Uterus (tissue), 4 donors: ENCODE results near the gene USP32. TPM values are rescaled to one million over a fixed set of nuclear protein-coding genes. Genes with fewer than 3 reads are reported as not detected.
"Not testable (repeated sequence)": the region's sequence is repeated elsewhere in the genome, so short reads cannot be mapped to it uniquely, and the experiment has no call there.

Source experiments
- DNase-seq, 2 donors: peaks; one replicate each; pipeline ENCODE4 v3.0.0-alpha.2; 2019 to 2020
- H3K27ac ChIP-seq, 2 donors: fragments of 200-600 bp; sonication (generic); 1 replicate in 1 of 2; 2 replicates in 1 of 2; pipeline ENCODE4 v1.5.1; 2016 to 2018
- H3K27me3 ChIP-seq, 2 donors: fragments of 200-600 bp; sonication (generic); one replicate each; pipeline ENCODE4 v1.5.1; 2018 to 2019; ENCODE audit warnings: control low read depth in 1 of 2
- H3K36me3 ChIP-seq, 2 donors: fragments of 200-600 bp; sonication (generic); one replicate each; pipeline ENCODE4 v1.5.1; 2019; ENCODE audit warnings: control low read depth in 1 of 2
- H3K4me1 ChIP-seq, 2 donors: fragments of 200-600 bp; sonication (generic); one replicate each; pipeline ENCODE4 v1.5.1; 2018 to 2019; ENCODE audit warnings: control low read depth in 1 of 2
- H3K4me3 ChIP-seq, 2 donors: fragments of 200-600 bp; sonication (generic); 1 replicate in 1 of 2; 2 replicates in 1 of 2; pipeline ENCODE4 v1.5.1; 2018 to 2019; ENCODE audit warnings: mild to moderate bottlenecking in 1 of 2
- H3K9me3 ChIP-seq, 2 donors: fragments of 200-600 bp; sonication (generic); one replicate each; pipeline ENCODE4 v1.5.1; 2019; ENCODE audit warnings: control low read depth in 1 of 2
- CTCF ChIP-seq, 4 experiments: fragments of 200-600 bp in 2 of 4; fragments of 450-650 bp in 2 of 4; sonication (generic) in 2 of 4; IDR thresholded peaks; one replicate each; pipeline ENCODE4 v1.5.1; 2016 to 2019; ENCODE audit warnings: antibody characterized with exemption in 4 of 4, mild to moderate bottlenecking in 2 of 4, moderate library complexity in 1 of 4
- POLR2A ChIP-seq, 2 donors: fragments of 450-650 bp; IDR thresholded peaks; one replicate each; pipeline ENCODE4 v1.6.1; 2016; ENCODE audit warnings: antibody characterized with exemption in 2 of 2, mild to moderate bottlenecking in 1 of 2, moderate library complexity in 1 of 2
- intact Hi-C: fragments of 100-400 bp; cut with DNase I; formaldehyde crosslinking; loops from one replicate; pipeline ENCODE4 v1.15.1; 2023; ENCODE audit warnings: low total_unique reads
- total RNA-seq, 4 donors: library from RNA; depleted of rRNA in 3 of 4; stranded (reverse); fragments of >200 nt in 3 of 4; gene quantifications; one replicate each; pipeline versions ENCODE4 v1.1.0 to v1.2.4, GENCODE V29; 2014 to 2023
- donor health status: DM: yes; HTN: yes; CAD: no.

Gene USP32
- 10 to 100 TPM; 28.4 to 54.1 (median 43.1) TPM for total RNA-seq

- peak within 1 kb of the TSS; percentile 88 to 93 for H3K4me3 ChIP-seq
- peak; percentile 4 to 51 (median 27) for TF ChIP-seq CTCF (IDR thresholded peaks at IDR 0.05)
- TF ChIP-seq POLR2A (IDR thresholded peaks at IDR 0.05), result peak; percentile 53 to 59
- no peaks in the 10 kb centered on the region for H3K27me3 ChIP-seq
- no peaks in the 10 kb centered on the region for H3K36me3 ChIP-seq
- H3K4me1 ChIP-seq, result no peaks in the 10 kb centered on the region
- no peaks in the 10 kb centered on the region for H3K9me3 ChIP-seq
- DNase-seq, result peak; percentile 98 to 99
- H3K27ac ChIP-seq, result peak within 1 kb of the TSS; percentile 89 to 96
- intact Hi-C loops, result no loop called here
Measured at GRCh38 chr17:60392042-60392844, at the start of gene USP32. Gene USP32, minus strand, starts transcription at chr17:60392133. Its CDS starts 194 bp downstream, at chr17:60391939.

GRCh38 chr17:60439501-60439900 lies 47.6 kb upstream of the USP32 start:
- H3K27me3 ChIP-seq, result no peaks in the 10 kb centered on the region
- H3K36me3 ChIP-seq, result no peaks in the 10 kb centered on the region
- peaks cover 0 to 8% of the 10 kb centered on the region in 2 donors for H3K4me1 ChIP-seq
- no peak for DNase-seq
- no peak overlapping the region for H3K27ac ChIP-seq
- H3K4me3 ChIP-seq, result no peak overlapping the region
- intact Hi-C loops, result no loop called here
- H3K9me3 ChIP-seq, result no peaks in the 10 kb centered on the region
- no peak for TF ChIP-seq CTCF (IDR thresholded peaks at IDR 0.05)
- no peak for TF ChIP-seq POLR2A (IDR thresholded peaks at IDR 0.05)

- intact Hi-C loops, result no loop called here
- H3K27me3 ChIP-seq, result no peaks in the 10 kb centered on the region
- H3K4me1 ChIP-seq, result no peaks in the 10 kb centered on the region
- no peaks in the 10 kb centered on the region for H3K36me3 ChIP-seq
- H3K9me3 ChIP-seq, result no peaks in the 10 kb centered on the region
- no peak for TF ChIP-seq POLR2A (IDR thresholded peaks at IDR 0.05)
- DNase-seq, result no peak
- H3K27ac ChIP-seq, result no peak overlapping the region
- H3K4me3 ChIP-seq, result no peak overlapping the region
Measured at GRCh38 chr17:60436676-60437075, 44.7 kb upstream of the USP32 start.

- intact Hi-C loops, result no loop called here
- peak; percentile 88 to 97 (median 94) for TF ChIP-seq CTCF (IDR thresholded peaks at IDR 0.05)
- no peak for TF ChIP-seq POLR2A (IDR thresholded peaks at IDR 0.05)
- no peaks in the 10 kb centered on the region for H3K9me3 ChIP-seq
- H3K4me1 ChIP-seq, result no peaks in the 10 kb centered on the region
- H3K4me3 ChIP-seq, result no peak overlapping the region
- peak overlapping the region in 1 of 2 donors; percentile 50 for H3K27ac ChIP-seq
- peak; percentile 69 to 83 for DNase-seq
- no peaks in the 10 kb centered on the region for H3K27me3 ChIP-seq
- no peaks in the 10 kb centered on the region for H3K36me3 ChIP-seq
Measured at GRCh38 chr17:60435244-60436167, 43.6 kb upstream of the USP32 start.

GRCh38 chr17:60433021-60433997 lies 41.4 kb upstream of the USP32 start:
- H3K36me3 ChIP-seq, H3K27me3 ChIP-seq, H3K9me3 ChIP-seq, intact Hi-C loops, H3K4me3 ChIP-seq, H3K4me1 ChIP-seq, DNase-seq, H3K27ac ChIP-seq: not testable (repeated sequence)

- DNase-seq, H3K4me1 ChIP-seq, H3K27ac ChIP-seq, H3K9me3 ChIP-seq, H3K4me3 ChIP-seq, intact Hi-C loops, H3K36me3 ChIP-seq, H3K27me3 ChIP-seq: not testable (repeated sequence)
Measured at GRCh38 chr17:60430561-60430960, 38.6 kb upstream of the USP32 start.

- H3K36me3 ChIP-seq, intact Hi-C loops, H3K4me1 ChIP-seq, DNase-seq, H3K27ac ChIP-seq, H3K27me3 ChIP-seq, H3K4me3 ChIP-seq, H3K9me3 ChIP-seq: not testable (repeated sequence)
Measured at GRCh38 chr17:60428491-60428890, 36.6 kb upstream of the USP32 start.
